Mucosa of gallbladder (tissue), 1 donor: ENCODE results near the gene PTK7. TPM values are rescaled to one million over a fixed set of nuclear protein-coding genes. Genes with fewer than 3 reads are reported as not detected.

Experiments
- DNase-seq: peaks from one replicate; pipeline ENCODE4 v3.0.0-alpha.2; 2020; ENCODE audit warnings: low spot score
- total RNA-seq: library from RNA; stranded (reverse); gene quantifications from one replicate; pipeline ENCODE4 v1.2.1, GENCODE V29; 2021
- donor health status: DM: no; HTN: no; CAD: no.

PTK7 gene
- total RNA-seq, 1 donor from 2014 or later: 30.0 TPM

- DNase-seq: no peak
These were observed 128.4 kb downstream of the PTK7 start for GRCh38 chr6:43204271-43205105.

- DNase-seq: no peak
These were observed 129.7 kb downstream of the PTK7 start for GRCh38 chr6:43205849-43206248.

GRCh38 chr6:43207286-43207685 is 131.2 kb downstream of the PTK7 start:
- no peak for DNase-seq

Other genes starting within 250 kb of the PTK7 start
- 61.1 TPM for gene RPL7L1, start 196.7 kb upstream of the PTK7 start, total RNA-seq
- gene PTCRA, start 160.3 kb upstream of the PTK7 start, total RNA-seq: 0.37 TPM
- gene CNPY3, start 146.8 kb upstream of the PTK7 start, total RNA-seq: 88.9 TPM
- 0.52 TPM for gene GNMT, start 115.6 kb upstream of the PTK7 start, total RNA-seq
- gene PEX6, start 97.1 kb upstream of the PTK7 start, total RNA-seq: 53.0 TPM
- gene PPP2R5D, start 91.7 kb upstream of the PTK7 start, total RNA-seq: 34.9 TPM
- 66.3 TPM for gene MEA1, start 62.4 kb upstream of the PTK7 start, total RNA-seq
- gene KLHDC3, start 62.1 kb upstream of the PTK7 start, total RNA-seq: 93.8 TPM
- 40.6 TPM for gene RRP36, start 54.7 kb upstream of the PTK7 start, total RNA-seq
- 29.5 TPM for gene CUL7, start 22.5 kb upstream of the PTK7 start, total RNA-seq
- 49.1 TPM for gene MRPL2, start 16.9 kb upstream of the PTK7 start, total RNA-seq
- 71.6 TPM for gene KLC4, start 16.7 kb upstream of the PTK7 start, total RNA-seq
- 50.5 TPM for gene SRF, start 95.0 kb downstream of the PTK7 start, total RNA-seq
- gene CUL9, start 105.9 kb downstream of the PTK7 start, total RNA-seq: 50.0 TPM
- gene DNPH1, start 153.2 kb downstream of the PTK7 start, total RNA-seq: 58.2 TPM
- 1.6 TPM for gene TTBK1, start 167.2 kb downstream of the PTK7 start, total RNA-seq
- 0.37 TPM for gene SLC22A7, start 221.9 kb downstream of the PTK7 start, total RNA-seq
- gene CRIP3, start 232.5 kb downstream of the PTK7 start, total RNA-seq: 7.3 TPM